Measurements from ENCODE around the gene SURF6.
"Not testable (repeated sequence)": the region's sequence is repeated elsewhere in the genome, so short reads cannot be mapped to it uniquely, and the experiment has no call there.

- not testable (repeated sequence) for TF ChIP-seq CTCF, POLR2A (IDR thresholded peaks at IDR 0.05)
Measured at GRCh38 chr9:133334888-133335287, 1.1 kb downstream of the SURF6 start.
